ENCODE data around the gene RASA4B.

RASA4B gene

GRCh38 chr7:102451371-102452054 lies 66.1 kb downstream of the RASA4B start:
- peak; percentile 70 for DNase-seq

DNA sequence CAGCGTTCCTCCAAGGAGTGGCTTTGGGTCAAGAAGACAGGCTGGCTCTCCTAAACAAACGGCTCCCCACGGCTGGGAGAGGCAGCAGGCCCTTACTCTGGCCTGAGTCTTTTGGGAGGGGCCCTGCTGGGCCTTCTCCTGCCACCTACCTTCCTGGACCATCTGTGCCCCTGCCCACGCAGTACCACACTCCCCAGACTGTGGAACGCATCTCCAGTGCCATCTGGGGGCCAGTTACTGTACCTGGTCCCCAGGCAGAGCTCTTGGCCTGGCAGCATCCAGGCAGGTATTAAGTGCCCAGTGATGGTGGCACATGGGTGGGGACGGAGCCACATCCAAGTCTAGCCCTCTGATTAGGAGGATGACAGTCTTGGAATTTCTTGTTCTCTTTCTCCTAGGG lies 67.3 kb downstream of the RASA4B start:
- DNase-seq, result no peak

- no peak for DNase-seq
Measured at GRCh38 chr7:102449136-102449535, 68.4 kb downstream of the RASA4B start.

- no peak for DNase-seq
Measured at GRCh38 chr7:102447311-102447710, 70.3 kb downstream of the RASA4B start.

DNA sequence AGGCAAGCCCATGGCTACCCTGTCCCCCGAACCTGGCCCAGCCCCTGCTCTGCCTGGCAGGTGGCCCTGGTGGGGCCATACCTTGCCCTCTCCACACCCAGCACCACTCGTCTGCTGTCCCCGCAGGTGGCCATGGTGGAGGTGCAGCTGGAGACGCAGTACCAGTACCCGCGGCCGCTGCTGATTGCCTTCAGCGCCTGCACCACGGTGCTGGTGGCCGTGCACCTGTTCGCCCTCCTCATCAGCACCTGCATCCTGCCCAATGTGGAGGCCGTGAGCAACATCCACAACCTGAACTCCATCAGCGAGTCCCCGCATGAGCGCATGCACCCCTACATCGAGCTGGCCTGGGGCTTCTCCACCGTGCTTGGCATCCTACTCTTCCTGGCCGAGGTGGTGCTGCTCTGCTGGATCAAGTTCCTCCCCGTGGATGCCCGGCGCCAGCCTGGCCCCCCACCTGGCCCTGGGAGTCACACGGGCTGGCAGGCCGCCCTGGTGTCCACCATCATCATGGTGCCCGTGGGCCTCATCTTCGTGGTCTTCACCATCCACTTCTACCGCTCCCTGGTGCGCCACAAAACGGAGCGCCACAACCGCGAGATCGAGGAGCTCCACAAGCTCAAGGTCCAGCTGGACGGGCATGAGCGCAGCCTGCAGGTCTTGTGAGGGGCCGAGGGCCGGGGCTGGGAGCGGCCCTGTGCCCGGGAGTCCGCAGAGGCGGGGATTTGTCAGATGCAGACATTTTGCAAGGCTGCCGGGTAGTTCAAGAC lies 71.0 kb downstream of the RASA4B start:
- DNase-seq, result no peak

- no peak for DNase-seq
Measured at GRCh38 chr7:102445674-102446071, 71.9 kb downstream of the RASA4B start.

DNA sequence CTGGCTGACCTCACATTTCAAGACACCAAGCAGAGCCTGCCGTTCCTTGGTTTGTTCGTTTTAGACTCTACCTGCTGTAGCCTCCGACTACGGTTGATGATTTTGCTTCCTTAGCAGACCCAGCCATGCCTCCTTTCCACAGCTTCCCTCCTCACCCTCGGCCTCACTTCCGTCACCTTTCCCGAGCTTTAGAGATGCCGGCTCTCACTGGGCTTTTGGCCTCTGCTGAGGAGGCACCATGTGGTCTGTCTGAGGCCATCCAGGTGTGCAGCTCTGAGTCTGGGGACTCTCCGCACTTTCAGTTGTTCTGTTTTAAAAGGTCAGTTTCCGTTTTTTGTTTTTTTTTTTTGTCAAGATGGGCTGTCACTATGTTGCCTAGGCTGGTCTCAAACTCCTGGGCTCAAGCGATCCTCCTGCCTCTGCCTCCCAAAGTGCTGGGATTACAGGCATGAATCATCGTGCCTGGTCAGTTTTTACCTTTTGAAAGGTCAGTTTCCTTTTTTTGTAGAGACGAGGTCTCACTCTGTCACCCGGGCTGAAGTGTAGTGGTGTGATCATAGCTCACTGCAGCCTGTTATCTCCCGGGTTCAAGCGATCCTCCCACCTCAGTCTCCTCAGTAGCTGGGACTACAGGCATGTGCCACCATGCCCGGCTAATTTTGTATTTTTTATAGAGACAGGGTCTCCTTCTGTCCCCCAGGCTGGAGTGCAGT lies 72.5 kb downstream of the RASA4B start:
- DNase-seq, result no peak

- DNase-seq, result no peak
Measured at GRCh38 chr7:102439963-102440795, 77.4 kb downstream of the RASA4B start.

DNA sequence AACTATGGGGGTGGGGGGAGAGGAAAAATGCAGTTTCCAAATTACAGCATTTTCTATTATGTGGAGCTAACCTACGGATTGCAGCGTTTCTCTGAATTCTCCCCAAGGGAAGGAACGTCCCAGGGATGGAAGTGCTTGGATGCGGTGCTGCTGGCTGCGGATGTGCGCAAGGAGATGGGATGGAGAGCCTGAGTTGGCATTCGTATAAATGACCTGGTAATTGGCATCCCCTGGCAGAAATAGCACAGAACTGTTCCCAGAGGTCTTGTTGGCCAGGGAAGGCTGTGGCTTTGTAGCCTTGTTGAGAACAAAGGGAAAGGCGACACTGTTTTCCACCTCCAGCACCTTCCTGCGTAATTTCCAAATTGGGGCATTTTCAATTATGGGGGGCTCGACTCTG lies 81.5 kb downstream of the RASA4B start:
- no peak for DNase-seq

DNA sequence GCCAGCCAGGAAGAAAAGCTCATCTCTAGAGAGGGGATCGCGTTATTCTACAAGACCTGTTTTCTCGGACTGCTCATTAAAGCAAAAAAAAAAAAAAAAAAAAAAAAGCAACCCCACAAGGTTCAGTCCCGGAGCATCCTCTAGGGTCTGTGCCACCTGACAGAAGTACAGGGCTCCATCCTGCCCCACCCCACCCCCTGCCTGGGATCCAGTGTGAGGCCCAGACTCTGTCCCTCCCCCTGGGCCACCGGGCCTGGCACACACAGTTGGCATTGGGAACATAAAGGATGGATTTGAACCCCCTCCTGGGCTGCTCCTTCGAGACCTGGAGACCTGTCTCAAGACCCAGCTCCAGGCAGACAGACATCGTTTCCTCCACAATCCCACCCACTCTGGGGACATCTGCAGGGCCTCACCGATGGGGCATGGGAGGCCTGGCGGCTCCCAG lies 83.5 kb downstream of the RASA4B start:
- DNase-seq, result no peak

GRCh38 chr7:102433219-102434038 lies 84.1 kb downstream of the RASA4B start, which contains the start of gene ORAI2:
TSS of gene ORAI2 (plus strand) at chr7:102433575. CDS start at chr7:102438957, 5,382 bp downstream.
- DNase-seq, result peak; percentile 42

All from DMS79 treated with DMSO at 0.1 percent for 48 hours (cell line).